NCI-H1092 (cell line): ENCODE results near the gene GGTLC3.
"Not testable (repeated sequence)": the region's sequence is repeated elsewhere in the genome, so short reads cannot be mapped to it uniquely, and the experiment has no call there.

ENCODE experiments used
- DNase-seq: peaks from one replicate; lab custom pipeline; 2025; lab: John Stamatoyannopoulos, UW

GGTLC3 gene

GRCh38 chr22:18518061-18518460, at the start of gene GGTLC3:
TSS of gene GGTLC3 (minus strand) at chr22:18518161. CDS start at chr22:18517897, 264 bp downstream.
- DNase-seq, result not testable (repeated sequence)

GRCh38 chr22:18560099-18560974, 42.4 kb upstream of the GGTLC3 start:
- not testable (repeated sequence) for DNase-seq

GRCh38 chr22:18558939-18559338, 41.0 kb upstream of the GGTLC3 start:
- DNase-seq, result not testable (repeated sequence)

- DNase-seq, result not testable (repeated sequence)
Measured at GRCh38 chr22:18558516-18558915, 40.6 kb upstream of the GGTLC3 start.

- DNase-seq, result not testable (repeated sequence)
Measured at GRCh38 chr22:18554280-18555256, 36.6 kb upstream of the GGTLC3 start.

GRCh38 chr22:18552839-18553597, 35.1 kb upstream of the GGTLC3 start:
- not testable (repeated sequence) for DNase-seq

- not testable (repeated sequence) for DNase-seq
Measured at GRCh38 chr22:18551046-18551445, 33.1 kb upstream of the GGTLC3 start.

GRCh38 chr22:18549458-18550179, 31.7 kb upstream of the GGTLC3 start:
- DNase-seq, result not testable (repeated sequence)

- not testable (repeated sequence) for DNase-seq
Measured at GRCh38 chr22:18544615-18545014, 26.7 kb upstream of the GGTLC3 start.

GRCh38 chr22:18543400-18543799, 25.4 kb upstream of the GGTLC3 start:
- DNase-seq, result not testable (repeated sequence)

GRCh38 chr22:18539994-18540393, 22.0 kb upstream of the GGTLC3 start:
- DNase-seq, result not testable (repeated sequence)

GRCh38 chr22:18534315-18534714, 16.4 kb upstream of the GGTLC3 start:
- not testable (repeated sequence) for DNase-seq

- DNase-seq, result not testable (repeated sequence)
Measured at GRCh38 chr22:18533633-18534032, 15.7 kb upstream of the GGTLC3 start.

GRCh38 chr22:18529416-18530145, 11.6 kb upstream of the GGTLC3 start:
- DNase-seq, result not testable (repeated sequence)

GRCh38 chr22:18528597-18529415, 10.8 kb upstream of the GGTLC3 start:
- DNase-seq, result not testable (repeated sequence)

GRCh38 chr22:18527752-18528596, 10.0 kb upstream of the GGTLC3 start, which contains the start of gene TMEM191B:
TSS of gene TMEM191B (plus strand) at chr22:18527802. CDS start at chr22:18527981, 179 bp downstream.
- not testable (repeated sequence) for DNase-seq

- not testable (repeated sequence) for DNase-seq
Measured at GRCh38 chr22:18523328-18523727, 5.4 kb upstream of the GGTLC3 start.

GRCh38 chr22:18522762-18523161, 4.8 kb upstream of the GGTLC3 start:
- DNase-seq, result not testable (repeated sequence)
